ENCODE results near the gene ABCC4. TPM values are rescaled to one million over a fixed set of nuclear protein-coding genes. Genes with fewer than 3 reads are reported as not detected.

Gene ABCC4
- total RNA-seq, 4 donors from 2014 or later, result 5.1 to 51.2 (median 14.6) TPM

- no peak for TF ChIP-seq POLR2AphosphoS5 (IDR thresholded peaks at IDR 0.05)
- no peak for TF ChIP-seq CTCF (IDR thresholded peaks at IDR 0.05)
- TF ChIP-seq EP300 (IDR thresholded peaks at IDR 0.05), result no peak
- TF ChIP-seq POLR2A (IDR thresholded peaks at IDR 0.05), result no peak
Measured at GRCh38 chr13:95039415-95039814, 261.8 kb downstream of the ABCC4 start.

GRCh38 chr13:95038949-95039348, 262.3 kb downstream of the ABCC4 start:
- Histone ChIP-seq H3K4me1 (no peaks in the 10 kb centered on the region), H3K27me3 (no peaks in the 10 kb centered on the region), H3K36me3 (no peaks in the 10 kb centered on the region), H3K4me3 (no peak overlapping the region), H3K27ac (no peak overlapping the region), H3K9me3 (no peaks in the 10 kb centered on the region)
- no peak for TF ChIP-seq CTCF (IDR thresholded peaks at IDR 0.05)
- TF ChIP-seq POLR2AphosphoS5 (IDR thresholded peaks at IDR 0.05), result no peak
- no peak for TF ChIP-seq EP300 (IDR thresholded peaks at IDR 0.05)
- TF ChIP-seq POLR2A (IDR thresholded peaks at IDR 0.05), result no peak
- WGBS, result 100% methylated on average over 1 of the region's 1 CpG
- DNase-seq (ENCODE audit: low spot score in 2 of 2), result no peak

More at GRCh38 chr13:95039415-95039814, 261.8 kb downstream of the ABCC4 start:
- 59% methylated on average over 2 of the region's 2 CpGs for WGBS
- Histone ChIP-seq H3K27ac (no peak overlapping the region), H3K9me3 (no peaks in the 10 kb centered on the region), H3K27me3 (no peaks in the 10 kb centered on the region), H3K36me3 (no peaks in the 10 kb centered on the region), H3K4me1 (no peaks in the 10 kb centered on the region), H3K4me3 (no peak overlapping the region)
- no peak for DNase-seq (ENCODE audit: low spot score in 2 of 2)

- no peak overlapping the region for H3K4me3 ChIP-seq
- TF ChIP-seq CTCF (IDR thresholded peaks at IDR 0.05) (no peak), POLR2AphosphoS5 (IDR thresholded peaks at IDR 0.05) (no peak), EP300 (IDR thresholded peaks at IDR 0.05) (no peak), POLR2A (IDR thresholded peaks at IDR 0.05) (no peak)
- DNase-seq (ENCODE audit: low spot score in 2 of 2), result no peak
- 88% methylated on average over 7 of the region's 7 CpGs for WGBS
- no peaks in the 10 kb centered on the region for H3K27me3 ChIP-seq
- H3K27ac ChIP-seq, result no peak overlapping the region
- H3K4me1 ChIP-seq, result no peaks in the 10 kb centered on the region
- H3K36me3 ChIP-seq, result no peaks in the 10 kb centered on the region
- H3K9me3 ChIP-seq, result no peaks in the 10 kb centered on the region
Measured at GRCh38 chr13:95035311-95036109, 265.7 kb downstream of the ABCC4 start.

GRCh38 chr13:95033890-95034289, 267.4 kb downstream of the ABCC4 start:
- DNase-seq (ENCODE audit: low spot score in 2 of 2), result no peak
- TF ChIP-seq CTCF (IDR thresholded peaks at IDR 0.05) (no peak), POLR2A (IDR thresholded peaks at IDR 0.05) (no peak), POLR2AphosphoS5 (IDR thresholded peaks at IDR 0.05) (no peak), EP300 (IDR thresholded peaks at IDR 0.05) (no peak)
- Histone ChIP-seq H3K36me3 (no peaks in the 10 kb centered on the region), H3K9me3 (no peaks in the 10 kb centered on the region), H3K27ac (no peak overlapping the region), H3K4me3 (no peak overlapping the region), H3K27me3 (no peaks in the 10 kb centered on the region), H3K4me1 (no peaks in the 10 kb centered on the region)
- WGBS, result 88% methylated on average over 1 of the region's 1 CpG

GRCh38 chr13:95032121-95032520, 269.1 kb downstream of the ABCC4 start:
- Histone ChIP-seq H3K9me3 (no peaks in the 10 kb centered on the region), H3K36me3 (no peaks in the 10 kb centered on the region), H3K4me1 (no peaks in the 10 kb centered on the region), H3K4me3 (no peak overlapping the region), H3K27ac (no peak overlapping the region), H3K27me3 (no peaks in the 10 kb centered on the region)
- 76% methylated on average over 4 of the region's 4 CpGs for WGBS
- TF ChIP-seq POLR2AphosphoS5 (IDR thresholded peaks at IDR 0.05) (no peak), POLR2A (IDR thresholded peaks at IDR 0.05) (no peak)
- no peak for DNase-seq (ENCODE audit: low spot score in 2 of 2)

All from suprapubic skin (tissue), 4 donors.